OCI-LY7 (cell line): ENCODE data around the gene PILRB. TPM values are rescaled to one million over a fixed set of nuclear protein-coding genes. Genes with fewer than 3 reads are reported as not detected.

Source experiments
- BruUV-seq: library from RNA; stranded (reverse); fragments of 400-500 nt; replicated peaks from 2 replicates; lab custom pipeline; 2021; lab: Mats Ljungman, UMichigan
- CTCF ChIA-PET: fragments of 300-600 bp; sonication (Branson Sonifier 250); formaldehyde crosslinking; loops from one replicate; lab custom pipeline; 2022; ENCODE audit warnings: antibody characterized with exemption; ENCODE audit not compliant: unreplicated experiment; lab: Charles Lee
- POLR2A ChIA-PET: fragments of 300-600 bp; sonication (Branson Sonifier 250); formaldehyde crosslinking; loops from one replicate; lab custom pipeline; 2022; ENCODE audit warnings: antibody characterized with exemption; lab: Charles Lee
- DNase-seq: peaks from one replicate; pipeline ENCODE4 v3.0.0-alpha.2; 2015; ENCODE audit warnings: low spot score
- H2AFZ ChIP-seq: fragments of 200-600 bp; sonication (generic), shearing (Covaris generic); 2 replicates; pipeline ENCODE4 v1.6.1; 2014; ENCODE audit warnings: mild to moderate bottlenecking, antibody characterized with exemption, low read length, moderate library complexity
- H3K27ac ChIP-seq: fragments of 200-600 bp; sonication (generic); 2 replicates; pipeline ENCODE4 v1.5.1; 2014; ENCODE audit warnings: mixed run types, low read depth, mild to moderate bottlenecking, moderate library complexity, low read length, inconsistent platforms; ENCODE audit not compliant: poor library complexity, severe bottlenecking
- H3K36me3 ChIP-seq: fragments of 200-600 bp; sonication (generic); 2 replicates; pipeline ENCODE4 v1.6.1; 2014; ENCODE audit warnings: mild to moderate bottlenecking, antibody characterized with exemption, low read length, moderate library complexity, mixed read lengths; ENCODE audit not compliant: insufficient read depth
- H3K4me1 ChIP-seq: fragments of 200-600 bp; sonication (generic); 2 replicates; pipeline ENCODE4 v1.5.1; 2014; ENCODE audit warnings: mild to moderate bottlenecking, low read length; ENCODE audit not compliant: insufficient read depth, poor library complexity, severe bottlenecking
- H3K4me2 ChIP-seq: fragments of 200-600 bp; sonication (generic); 2 replicates; pipeline ENCODE4 v1.6.1; 2014; ENCODE audit warnings: mild to moderate bottlenecking, low read length
- H3K4me3 ChIP-seq: fragments of 200-600 bp; sonication (generic); 2 replicates; pipeline ENCODE4 v1.5.1; 2014; ENCODE audit warnings: mild to moderate bottlenecking, low read depth, low read length; ENCODE audit not compliant: poor library complexity, severe bottlenecking
- H3K79me2 ChIP-seq: fragments of 200-600 bp; sonication (generic); 2 replicates; pipeline ENCODE4 v1.6.1; 2016; ENCODE audit warnings: low read depth, mild to moderate bottlenecking, low read length, moderate library complexity, mixed read lengths; ENCODE audit not compliant: insufficient read depth
- H3K9me2 ChIP-seq: fragments of 200-600 bp; sonication (generic); 2 replicates; pipeline ENCODE4 v1.6.1; 2016; ENCODE audit warnings: mild to moderate bottlenecking, low read length, mixed read lengths; ENCODE audit not compliant: insufficient read depth
- H3K9me3 ChIP-seq: fragments of 200-600 bp; sonication (generic); 2 replicates; pipeline ENCODE4 v1.6.1; 2014; ENCODE audit warnings: mild to moderate bottlenecking, mixed run types, low read length, mixed read lengths
- H4K20me1 ChIP-seq: fragments of 200-600 bp; sonication (generic); 2 replicates; pipeline ENCODE4 v1.6.1; 2014; ENCODE audit warnings: mild to moderate bottlenecking, antibody characterized with exemption, low read length, moderate library complexity, mixed read lengths; ENCODE audit not compliant: insufficient read depth
- EZH2phosphoT487 ChIP-seq: fragments of 200-600 bp; sonication (generic); IDR thresholded peaks from 2 replicates; pipeline ENCODE4 v1.6.1; 2018; ENCODE audit warnings: low read depth, borderline replicate concordance, mild to moderate bottlenecking, mixed run types, antibody characterized with exemption, low read length, moderate library complexity, mixed read lengths
- intact Hi-C: fragments of 100-400 bp; cut with micrococcal nuclease; formaldehyde crosslinking; loops from one replicate; pipeline ENCODE4 v1.10.0; 2022; ENCODE audit not compliant: unreplicated experiment
- total RNA-seq, 2 experiments: library from RNA; depleted of rRNA in 1 of 2; stranded (reverse); fragments of >200 nt in 1 of 2; shearing (Covaris generic) in 1 of 2; gene quantifications; 2 replicates each; pipeline ENCODE4 v1.2.3, GENCODE V29; 2014 to 2022
- TF ChIP-seq, protein P1 (sequence below): fragments of 200-600 bp; sonication (generic); conservative IDR thresholded peaks from 2 replicates; pipeline ENCODE4 v1.5.1; 2014; ENCODE audit warnings: mild to moderate bottlenecking, antibody characterized with exemption, low read length, moderate library complexity, mixed read lengths

The PILRB gene
- total RNA-seq, 2 experiments from 2014 or later: 95.0 to 102 TPM

- Histone ChIP-seq H3K79me2 (no peaks in the 10 kb centered on the region), H3K9me2 (no peaks in the 10 kb centered on the region), H3K4me1 (peaks cover 10% of the 10 kb centered on the region), H2AFZ (no peak overlapping the region), H3K27ac (no peak overlapping the region), H3K4me3 (no peak overlapping the region), H3K36me3 (peaks cover 89% of the 10 kb centered on the region), H3K4me2 (no peak overlapping the region), H4K20me1 (no peaks in the 10 kb centered on the region), H3K9me3 (no peaks in the 10 kb centered on the region)
- ChIA-PET POLR2A (no interaction called here), CTCF (no interaction called here)
- DNase-seq: no peak
- no TSS peak for BruUV-seq
- intact Hi-C loops: no loop called here
- no peak for TF ChIP-seq EZH2phosphoT487
- TF ChIP-seq, protein P1, sequence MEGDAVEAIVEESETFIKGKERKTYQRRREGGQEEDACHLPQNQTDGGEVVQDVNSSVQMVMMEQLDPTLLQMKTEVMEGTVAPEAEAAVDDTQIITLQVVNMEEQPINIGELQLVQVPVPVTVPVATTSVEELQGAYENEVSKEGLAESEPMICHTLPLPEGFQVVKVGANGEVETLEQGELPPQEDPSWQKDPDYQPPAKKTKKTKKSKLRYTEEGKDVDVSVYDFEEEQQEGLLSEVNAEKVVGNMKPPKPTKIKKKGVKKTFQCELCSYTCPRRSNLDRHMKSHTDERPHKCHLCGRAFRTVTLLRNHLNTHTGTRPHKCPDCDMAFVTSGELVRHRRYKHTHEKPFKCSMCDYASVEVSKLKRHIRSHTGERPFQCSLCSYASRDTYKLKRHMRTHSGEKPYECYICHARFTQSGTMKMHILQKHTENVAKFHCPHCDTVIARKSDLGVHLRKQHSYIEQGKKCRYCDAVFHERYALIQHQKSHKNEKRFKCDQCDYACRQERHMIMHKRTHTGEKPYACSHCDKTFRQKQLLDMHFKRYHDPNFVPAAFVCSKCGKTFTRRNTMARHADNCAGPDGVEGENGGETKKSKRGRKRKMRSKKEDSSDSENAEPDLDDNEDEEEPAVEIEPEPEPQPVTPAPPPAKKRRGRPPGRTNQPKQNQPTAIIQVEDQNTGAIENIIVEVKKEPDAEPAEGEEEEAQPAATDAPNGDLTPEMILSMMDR: no peak
These were observed 4.8 kb upstream of the PILRB start for GRCh38 chr7:100352984-100353684.

- Histone ChIP-seq H3K4me1 (peaks cover 17% of the 10 kb centered on the region), H3K79me2 (no peaks in the 10 kb centered on the region), H3K9me2 (no peaks in the 10 kb centered on the region), H3K27ac (no peak overlapping the region), H3K4me3 (no peak overlapping the region), H4K20me1 (no peaks in the 10 kb centered on the region), H3K36me3 (peaks cover 89% of the 10 kb centered on the region), H3K9me3 (no peaks in the 10 kb centered on the region), H2AFZ (no peak overlapping the region), H3K4me2 (no peak overlapping the region)
- intact Hi-C loops: no loop called here
- ChIA-PET POLR2A (no interaction called here), CTCF (no interaction called here)
- no TSS peak for BruUV-seq
- no peak for TF ChIP-seq EZH2phosphoT487
- TF ChIP-seq, protein P1: no peak
- DNase-seq: peak; percentile 33
These were observed 4.1 kb upstream of the PILRB start for GRCh38 chr7:100353685-100354330.

- ChIA-PET CTCF (no interaction called here), POLR2A (no interaction called here)
- BruUV-seq: no TSS peak
These were observed 1.4 kb upstream of the PILRB start for GRCh38 chr7:100356416-100357068.

More at GRCh38 chr7:100356416-100357068, 1.4 kb upstream of the PILRB start:
- Histone ChIP-seq H3K4me3 (no peak overlapping the region), H2AFZ (no peak overlapping the region), H3K4me1 (peaks cover 17% of the 10 kb centered on the region), H3K27ac (no peak overlapping the region), H3K79me2 (no peaks in the 10 kb centered on the region), H3K9me2 (no peaks in the 10 kb centered on the region), H3K4me2 (no peak overlapping the region), H4K20me1 (no peaks in the 10 kb centered on the region), H3K9me3 (no peaks in the 10 kb centered on the region), H3K36me3 (peaks cover 91% of the 10 kb centered on the region)
- TF ChIP-seq EZH2phosphoT487: no peak
- TF ChIP-seq, protein P1: no peak
- intact Hi-C loops: no loop called here
- no peak for DNase-seq
